Muscle layer of colon (tissue), 2 donors: ENCODE data around the gene PDGFRA.
"Not testable (repeated sequence)": the region's sequence is repeated elsewhere in the genome, so short reads cannot be mapped to it uniquely, and the experiment has no call there.

Source experiments
- H3K27ac ChIP-seq: one replicate; pipeline ENCODE4 v1.7.0; 2013; ENCODE audit warnings: low read depth, mild to moderate bottlenecking, low read length, moderate library complexity
- H3K27me3 ChIP-seq, 2 donors: one replicate each; pipeline ENCODE4 v1.7.0; 2013; ENCODE audit warnings: low read length in 2 of 2, mild to moderate bottlenecking in 2 of 2; ENCODE audit not compliant: insufficient read depth in 2 of 2, control insufficient read depth in 1 of 2
- H3K36me3 ChIP-seq: one replicate; pipeline ENCODE4 v1.7.0; 2013; ENCODE audit warnings: mild to moderate bottlenecking, low read length; ENCODE audit not compliant: insufficient read depth
- H3K4me1 ChIP-seq: one replicate; pipeline ENCODE4 v1.7.0; 2013; ENCODE audit warnings: mild to moderate bottlenecking, low read length; ENCODE audit not compliant: insufficient read depth
- H3K4me3 ChIP-seq, 2 donors: one replicate each; pipeline ENCODE4 v1.7.0; 2013; ENCODE audit warnings: low read length in 2 of 2, low read depth in 1 of 2, mild to moderate bottlenecking in 1 of 2, moderate library complexity in 1 of 2
- H3K9ac ChIP-seq: one replicate; pipeline ENCODE4 v1.7.0; 2013; ENCODE audit warnings: low read length
- H3K9me3 ChIP-seq: one replicate; pipeline ENCODE4 v1.7.0; 2013; ENCODE audit warnings: mild to moderate bottlenecking, low read length
- donor health status: abdominal sarcoma.
- donor health status: Adenocarcinoma of cecum.

Gene PDGFRA

DNA sequence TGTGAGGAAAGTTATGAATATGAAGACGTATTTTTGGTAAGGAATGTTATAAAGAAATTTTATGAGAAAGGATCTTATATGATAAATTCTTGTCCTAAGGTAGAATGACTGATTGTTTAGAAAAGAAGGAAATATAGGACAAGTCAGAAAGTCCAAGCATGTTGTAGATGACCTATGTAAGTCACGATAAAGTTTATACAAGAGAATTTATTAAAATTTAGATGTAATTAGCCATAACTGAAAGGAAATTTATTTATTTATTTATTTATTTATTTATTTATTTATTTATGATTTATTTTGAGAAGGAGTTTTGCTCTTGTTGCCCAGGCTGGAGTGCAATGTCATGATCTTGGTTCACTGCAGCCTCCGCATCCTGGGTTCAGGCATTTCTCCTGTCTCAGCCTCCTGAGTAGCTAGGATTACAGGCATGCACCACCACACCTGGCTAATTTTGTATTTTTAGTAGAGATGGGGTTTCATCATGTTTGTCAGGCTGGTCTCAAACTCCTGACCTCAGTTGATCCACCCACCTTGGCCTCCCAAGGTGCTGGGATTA is 12.3 kb downstream of the PDGFRA start:
- H3K9ac ChIP-seq, H3K4me3 ChIP-seq, H3K4me1 ChIP-seq, H3K36me3 ChIP-seq, H3K9me3 ChIP-seq, H3K27ac ChIP-seq, H3K27me3 ChIP-seq: not testable (repeated sequence)

DNA sequence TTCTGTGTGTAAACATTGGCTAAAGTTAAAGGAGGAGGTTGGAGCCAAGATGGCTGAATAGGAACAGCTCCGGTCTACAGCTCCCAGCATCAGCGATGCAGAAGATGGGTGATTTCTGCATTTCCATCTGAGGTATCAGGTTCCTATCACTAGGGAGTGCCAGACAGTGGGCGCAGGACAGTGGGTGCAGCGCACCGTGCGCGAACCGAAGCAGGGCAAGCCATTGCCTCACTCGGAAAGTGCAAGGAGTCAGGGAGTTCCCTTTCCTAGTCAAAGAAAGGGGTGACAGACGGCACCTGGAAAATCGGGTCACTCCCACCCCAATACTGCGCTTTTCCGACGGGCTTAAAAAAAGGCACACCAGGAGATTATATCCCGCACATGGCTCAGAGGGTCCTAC is 14.4 kb downstream of the PDGFRA start:
- not testable (repeated sequence) for H3K9ac ChIP-seq, H3K4me1 ChIP-seq, H3K27ac ChIP-seq

DNA sequence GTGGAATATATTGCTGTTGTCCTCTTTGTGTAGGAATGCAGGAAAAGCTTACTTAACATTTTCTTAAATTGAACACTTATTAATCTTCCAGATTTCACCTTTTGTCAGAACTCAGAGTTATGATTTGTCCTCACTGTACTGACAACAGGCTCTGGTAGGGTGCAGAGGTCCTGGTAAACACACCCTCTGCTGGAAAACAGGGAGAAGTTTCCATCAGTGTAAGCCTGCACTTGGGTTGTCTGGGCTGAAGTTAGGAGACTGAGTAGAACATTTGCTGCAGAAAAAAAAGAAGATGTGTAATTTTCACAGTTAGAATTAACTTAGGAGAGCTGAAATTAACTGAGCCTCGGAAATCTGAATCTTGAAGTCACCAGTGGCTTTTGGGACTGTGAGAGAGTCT is 23.2 kb downstream of the PDGFRA start:
- not testable (repeated sequence) for H3K27ac ChIP-seq, H3K4me1 ChIP-seq, H3K4me3 ChIP-seq, H3K9me3 ChIP-seq, H3K27me3 ChIP-seq, H3K9ac ChIP-seq, H3K36me3 ChIP-seq

More for the DNA sequence above, 14.4 kb downstream of the PDGFRA start:
- not testable (repeated sequence) for H3K36me3 ChIP-seq, H3K4me3 ChIP-seq, H3K9me3 ChIP-seq, H3K27me3 ChIP-seq

DNA sequence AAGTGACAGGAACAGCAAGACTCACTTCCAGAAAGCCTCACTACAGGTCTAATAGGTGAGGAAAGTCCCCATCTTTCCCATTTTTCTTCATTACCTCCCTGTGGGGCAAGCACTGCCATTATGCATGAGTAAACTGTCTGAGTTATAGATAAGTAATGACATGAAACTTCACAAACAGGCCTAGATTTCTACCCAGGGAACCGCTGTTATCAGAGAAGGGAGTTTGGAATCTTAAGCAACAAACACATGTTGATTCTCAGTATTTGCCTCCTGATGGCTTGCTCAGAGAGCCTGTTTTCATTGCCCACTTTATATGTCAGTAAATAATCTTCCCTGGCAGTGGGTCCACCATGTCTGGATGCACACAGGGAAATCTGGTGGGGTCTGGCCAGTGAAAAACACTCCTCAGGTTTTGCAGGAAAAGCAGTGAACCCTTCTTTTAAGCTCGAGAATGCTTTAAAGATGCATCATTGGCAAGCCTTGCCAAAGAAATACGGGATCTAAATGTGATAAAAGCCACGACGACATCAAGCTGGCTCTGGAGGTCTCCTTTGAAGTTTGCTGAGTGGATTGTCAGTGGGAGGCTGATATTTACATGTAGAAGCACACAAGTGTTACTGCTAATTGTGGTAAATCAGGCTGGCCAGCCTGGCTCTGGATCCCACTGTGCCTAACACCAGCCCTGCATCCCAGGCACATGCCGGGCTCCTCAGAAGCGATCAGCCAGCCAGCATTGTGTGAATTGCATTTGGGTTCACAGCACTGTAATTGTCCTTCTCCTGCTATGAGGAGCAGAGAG is 25.2 kb downstream of the PDGFRA start:
- Histone ChIP-seq H3K36me3 (no peaks in the 10 kb centered on the region), H3K9ac (no peak overlapping the region), H3K27me3 (no peaks in the 10 kb centered on the region), H3K4me3 (no peak overlapping the region), H3K9me3 (no peaks in the 10 kb centered on the region), H3K4me1 (no peaks in the 10 kb centered on the region), H3K27ac (no peak overlapping the region)

DNA sequence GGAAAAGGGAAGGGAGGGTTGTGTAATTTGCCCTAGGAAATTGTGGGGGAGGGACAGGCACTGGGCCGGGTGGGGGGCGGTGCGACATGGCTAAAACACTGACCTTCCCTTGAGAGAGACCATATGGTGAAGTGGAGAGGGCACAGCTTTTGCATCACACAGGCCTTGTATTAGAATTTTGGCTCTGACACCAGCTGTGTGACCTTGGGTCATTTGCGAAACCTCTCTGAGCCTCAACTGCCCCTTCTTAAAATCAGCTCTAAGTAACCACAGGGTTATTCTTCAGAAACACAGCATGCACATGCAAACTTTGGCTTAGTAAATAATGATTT is 25.8 kb downstream of the PDGFRA start:
- Histone ChIP-seq H3K4me3 (no peak overlapping the region), H3K9ac (no peak overlapping the region), H3K9me3 (no peaks in the 10 kb centered on the region), H3K27me3 (no peaks in the 10 kb centered on the region), H3K27ac (no peak overlapping the region), H3K4me1 (no peaks in the 10 kb centered on the region), H3K36me3 (no peaks in the 10 kb centered on the region)

DNA sequence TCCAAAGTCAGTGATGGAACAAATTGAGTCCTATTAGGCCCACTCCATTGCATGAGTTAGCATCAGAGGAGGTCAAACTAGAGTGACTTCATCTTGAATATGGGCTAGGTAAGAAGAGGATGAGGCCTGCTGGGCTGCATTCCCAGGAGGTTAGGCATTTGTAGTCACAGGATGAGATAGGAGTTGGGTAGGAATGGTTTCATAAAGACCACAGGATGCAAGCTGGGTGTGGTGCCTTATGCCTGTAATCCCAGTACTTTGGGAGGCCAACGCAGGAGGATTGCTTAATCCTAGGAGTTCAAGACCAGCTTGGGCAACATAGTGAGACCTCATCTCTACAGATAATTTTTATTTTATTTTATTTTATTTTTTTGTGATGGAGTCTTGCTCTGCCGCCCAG is 26.8 kb downstream of the PDGFRA start:
- H3K9me3 ChIP-seq, result no peaks in the 10 kb centered on the region
- no peaks in the 10 kb centered on the region for H3K36me3 ChIP-seq
- no peaks in the 10 kb centered on the region for H3K4me1 ChIP-seq
- no peak overlapping the region for H3K27ac ChIP-seq
- H3K9ac ChIP-seq, result no peak overlapping the region
- no peaks in the 10 kb centered on the region for H3K27me3 ChIP-seq
- H3K4me3 ChIP-seq, result no peak overlapping the region

DNA sequence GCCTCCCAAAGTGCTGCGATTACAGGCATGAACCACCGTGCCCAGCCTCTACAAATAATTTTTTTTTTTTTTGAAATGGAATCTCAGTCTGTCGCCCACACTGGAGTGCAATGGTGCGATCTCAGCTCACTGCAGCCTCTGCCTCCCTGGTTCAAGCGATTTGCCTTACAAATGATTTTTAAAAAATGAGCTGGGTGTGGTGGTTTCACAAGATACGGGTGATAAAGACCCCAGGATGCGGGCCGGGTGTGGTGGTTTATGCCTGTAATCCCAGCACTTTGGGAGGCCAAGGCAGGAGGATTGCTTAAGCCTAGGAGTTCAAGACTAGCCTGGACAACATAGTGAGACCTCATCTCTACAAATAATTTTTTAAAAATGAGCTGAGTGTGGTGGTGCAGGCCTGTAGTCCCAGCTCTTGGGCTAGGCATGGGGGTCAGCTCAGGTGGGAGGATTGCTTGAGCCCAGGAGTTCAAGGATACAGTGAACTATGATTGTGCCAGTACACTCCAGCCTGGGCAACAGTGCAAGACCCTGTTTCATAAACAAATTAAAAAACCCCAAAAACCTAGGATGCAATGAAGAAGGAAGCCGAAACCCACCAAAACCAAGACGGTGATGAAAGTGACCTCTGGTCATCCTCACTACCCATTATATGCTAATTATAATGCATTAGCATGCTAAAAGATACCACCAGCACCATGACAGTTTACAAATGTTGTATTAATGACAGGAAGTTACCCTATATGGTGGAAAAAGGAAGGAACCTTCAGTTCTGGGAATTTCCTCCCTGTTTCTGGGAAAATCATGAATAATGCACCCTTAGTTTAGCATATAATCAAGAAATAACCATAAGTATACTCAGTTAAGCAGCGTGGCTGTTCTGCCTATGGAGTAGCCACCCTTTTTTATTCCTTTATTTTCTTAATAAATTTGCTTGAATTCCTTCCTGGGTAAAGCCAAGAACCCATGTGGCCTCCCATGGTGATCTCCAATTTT is 27.7 kb downstream of the PDGFRA start:
- Histone ChIP-seq H3K27ac (no peak overlapping the region), H3K36me3 (no peaks in the 10 kb centered on the region), H3K4me1 (no peaks in the 10 kb centered on the region), H3K9ac (no peak overlapping the region), H3K27me3 (no peaks in the 10 kb centered on the region), H3K9me3 (no peaks in the 10 kb centered on the region), H3K4me3 (no peak overlapping the region)

DNA sequence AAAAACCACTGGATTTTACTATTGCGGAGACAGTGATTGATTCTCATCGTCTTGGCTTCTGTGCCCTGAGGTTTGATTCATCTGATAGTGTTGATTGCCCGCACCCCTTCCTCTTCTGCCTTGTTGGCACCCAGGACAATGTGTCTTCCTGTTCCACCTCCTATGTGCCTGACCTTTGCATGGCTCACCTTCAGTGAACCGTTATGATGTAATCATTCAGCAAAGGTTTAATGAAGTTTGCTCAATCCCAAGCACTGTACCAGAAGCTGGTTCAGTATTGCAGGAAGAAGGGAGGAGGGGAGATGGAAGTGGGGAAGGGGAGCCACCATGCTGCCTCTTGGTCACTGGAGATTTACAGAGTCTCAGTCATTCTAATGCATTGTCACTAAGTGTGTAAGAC is 36.3 kb downstream of the PDGFRA start:
- H3K9ac ChIP-seq, result no peak overlapping the region
- peaks cover 4% of the 10 kb centered on the region for H3K36me3 ChIP-seq
- no peaks in the 10 kb centered on the region for H3K27me3 ChIP-seq
- H3K27ac ChIP-seq, result no peak overlapping the region
- no peaks in the 10 kb centered on the region for H3K9me3 ChIP-seq
- no peak overlapping the region for H3K4me3 ChIP-seq
- H3K4me1 ChIP-seq, result no peaks in the 10 kb centered on the region

DNA sequence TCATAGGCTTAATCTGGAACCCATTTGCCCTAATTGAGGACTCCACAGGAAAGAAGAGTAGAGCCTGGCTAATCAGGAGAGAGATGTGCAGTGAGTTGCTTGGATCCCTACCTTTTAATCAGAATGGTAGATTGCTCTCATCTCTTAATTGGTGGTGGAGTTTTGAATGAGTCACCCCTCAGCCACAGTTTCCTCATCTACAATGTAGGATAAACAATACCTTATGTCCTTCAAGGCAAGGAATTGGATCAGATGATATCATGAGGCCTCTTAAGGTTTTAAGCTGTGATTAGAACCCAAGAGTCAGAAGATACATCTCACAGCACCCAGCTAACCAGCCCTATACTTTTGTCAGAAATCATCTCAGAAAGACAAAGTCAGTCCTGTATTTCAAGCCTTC is 39.1 kb downstream of the PDGFRA start:
- H3K9me3 ChIP-seq, result no peaks in the 10 kb centered on the region
- peaks cover 4% of the 10 kb centered on the region for H3K36me3 ChIP-seq
- no peak overlapping the region for H3K4me3 ChIP-seq
- no peak overlapping the region for H3K27ac ChIP-seq
- H3K4me1 ChIP-seq, result no peaks in the 10 kb centered on the region
- no peaks in the 10 kb centered on the region for H3K27me3 ChIP-seq
- no peak overlapping the region for H3K9ac ChIP-seq

DNA sequence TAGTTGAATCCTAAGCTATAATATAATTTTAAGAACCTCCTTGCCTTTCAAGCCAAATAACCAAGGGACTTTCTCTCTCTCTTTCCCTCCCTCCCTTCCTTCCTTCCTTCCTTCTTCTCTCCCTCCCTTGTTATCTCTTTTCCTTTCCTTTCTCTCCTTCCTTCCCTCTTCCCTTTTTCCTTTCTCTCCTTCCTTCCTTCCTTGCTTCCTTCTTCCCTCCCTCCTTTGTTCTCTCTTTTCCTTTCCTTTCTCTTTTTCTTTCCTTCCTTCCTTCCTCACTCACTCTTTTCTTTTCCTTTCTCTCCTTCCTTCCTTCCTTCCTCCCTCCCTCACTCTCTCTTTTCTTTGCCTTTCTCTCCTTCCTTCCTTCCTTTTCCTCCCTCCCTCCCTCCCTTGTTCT is 42.4 kb downstream of the PDGFRA start:
- no peak overlapping the region for H3K27ac ChIP-seq
- no peak overlapping the region for H3K4me3 ChIP-seq
- H3K27me3 ChIP-seq, result no peaks in the 10 kb centered on the region
- H3K9ac ChIP-seq, result no peak overlapping the region
- no peaks in the 10 kb centered on the region for H3K9me3 ChIP-seq
- no peaks in the 10 kb centered on the region for H3K4me1 ChIP-seq
- peaks cover 4% of the 10 kb centered on the region for H3K36me3 ChIP-seq

DNA sequence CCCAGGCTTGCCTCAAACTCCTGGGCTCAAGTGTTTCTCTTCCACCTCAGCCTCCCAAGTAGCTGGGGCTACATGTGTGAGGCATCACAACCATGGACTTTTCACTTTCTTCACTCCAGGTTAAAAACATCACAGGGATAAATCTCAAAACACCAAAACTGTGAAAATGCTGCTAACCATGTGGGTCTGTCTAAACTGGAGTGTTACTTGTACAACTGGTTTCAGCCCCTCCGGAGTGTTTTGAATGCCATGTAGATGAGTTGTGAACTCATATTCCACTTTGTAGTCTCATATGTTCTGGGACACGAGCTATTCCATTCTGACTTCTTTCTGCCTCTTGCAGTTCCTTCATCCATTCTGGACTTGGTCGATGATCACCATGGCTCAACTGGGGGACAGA is 43.0 kb downstream of the PDGFRA start:
- Histone ChIP-seq H3K9ac (no peak overlapping the region), H3K27me3 (no peaks in the 10 kb centered on the region), H3K4me3 (no peak overlapping the region), H3K9me3 (no peaks in the 10 kb centered on the region), H3K27ac (no peak overlapping the region), H3K4me1 (no peaks in the 10 kb centered on the region), H3K36me3 (peaks cover 4% of the 10 kb centered on the region)
